BLaER1 (cell line): Measurements from ENCODE around the gene RGS3.

Experiments
- H3K27ac ChIP-seq: shearing (Covaris generic); formaldehyde crosslinking; 2 replicates; pipeline ENCODE4 v1.8.1; 2022
- H3K27me3 ChIP-seq: shearing (Covaris generic); formaldehyde crosslinking; 2 replicates; pipeline ENCODE4 v1.8.1; 2022
- H3K36me3 ChIP-seq: shearing (Covaris generic); formaldehyde crosslinking; 2 replicates; pipeline ENCODE4 v1.8.1; 2022
- H3K4me1 ChIP-seq: shearing (Covaris generic); formaldehyde crosslinking; 2 replicates; pipeline ENCODE4 v1.8.1; 2022
- H3K4me2 ChIP-seq: shearing (Covaris generic); formaldehyde crosslinking; 2 replicates; pipeline ENCODE4 v1.8.1; 2022
- H3K4me3 ChIP-seq: shearing (Covaris generic); formaldehyde crosslinking; 2 replicates; pipeline ENCODE4 v1.8.1; 2022
- H3K9ac ChIP-seq: shearing (Covaris generic); formaldehyde crosslinking; 2 replicates; pipeline ENCODE4 v1.8.1; 2022
- H3K9me3 ChIP-seq: shearing (Covaris generic); formaldehyde crosslinking; 2 replicates; pipeline ENCODE4 v1.8.1; 2022
- H4K20me1 ChIP-seq: shearing (Covaris generic); formaldehyde crosslinking; 2 replicates; pipeline ENCODE4 v1.8.1; 2022
- Cebpa-rat ChIP-seq: shearing (Covaris generic); IDR thresholded peaks from 2 replicates; pipeline ENCODE4 v1.8.1; 2022

RGS3 gene

GRCh38 chr9:113645978-113646253, 182.4 kb downstream of the RGS3 start:
- Histone ChIP-seq H3K4me1 (peaks cover 39% of the 10 kb centered on the region), H3K9ac (no peak overlapping the region), H3K27me3 (no peaks in the 10 kb centered on the region), H3K36me3 (no peaks in the 10 kb centered on the region), H4K20me1 (no peaks in the 10 kb centered on the region), H3K27ac (no peak overlapping the region), H3K9me3 (peaks cover 7% of the 10 kb centered on the region; the same call in 1 of the 2 replicates), H3K4me3 (no peak overlapping the region), H3K4me2 (no peak overlapping the region)
- no peak for TF ChIP-seq Cebpa-rat

- Histone ChIP-seq H3K36me3 (no peaks in the 10 kb centered on the region), H3K4me2 (0 out of 2 replicates have a peak overlapping the region, but pooled peaks have one; percentile 11), H3K9me3 (peaks cover 7% of the 10 kb centered on the region; the same call in 1 of the 2 replicates), H4K20me1 (no peaks in the 10 kb centered on the region), H3K4me3 (no peak overlapping the region), H3K4me1 (peaks cover 44% of the 10 kb centered on the region), H3K27me3 (no peaks in the 10 kb centered on the region), H3K27ac (no peak overlapping the region), H3K9ac (no peak overlapping the region)
- TF ChIP-seq Cebpa-rat, result no peak
These were observed 183.0 kb downstream of the RGS3 start for GRCh38 chr9:113646491-113646890.
